Stimulated activated CD4-positive, alpha-beta T cell treated with anti-CD3 and anti-CD28 coated beads, Interleukin-1b, Interleukin-23, amount 100 ng/mL, for 1 hour (primary cell): Measurements from ENCODE around the gene QRFP.

ENCODE experiments used
- DNase-seq, 2 donors: peaks; one replicate each; pipeline ENCODE4 v3.0.0-alpha.2; 2020; ENCODE audit warnings: low read depth in 2 of 2

Gene QRFP, protein sequence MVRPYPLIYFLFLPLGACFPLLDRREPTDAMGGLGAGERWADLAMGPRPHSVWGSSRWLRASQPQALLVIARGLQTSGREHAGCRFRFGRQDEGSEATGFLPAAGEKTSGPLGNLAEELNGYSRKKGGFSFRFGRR

DNA sequence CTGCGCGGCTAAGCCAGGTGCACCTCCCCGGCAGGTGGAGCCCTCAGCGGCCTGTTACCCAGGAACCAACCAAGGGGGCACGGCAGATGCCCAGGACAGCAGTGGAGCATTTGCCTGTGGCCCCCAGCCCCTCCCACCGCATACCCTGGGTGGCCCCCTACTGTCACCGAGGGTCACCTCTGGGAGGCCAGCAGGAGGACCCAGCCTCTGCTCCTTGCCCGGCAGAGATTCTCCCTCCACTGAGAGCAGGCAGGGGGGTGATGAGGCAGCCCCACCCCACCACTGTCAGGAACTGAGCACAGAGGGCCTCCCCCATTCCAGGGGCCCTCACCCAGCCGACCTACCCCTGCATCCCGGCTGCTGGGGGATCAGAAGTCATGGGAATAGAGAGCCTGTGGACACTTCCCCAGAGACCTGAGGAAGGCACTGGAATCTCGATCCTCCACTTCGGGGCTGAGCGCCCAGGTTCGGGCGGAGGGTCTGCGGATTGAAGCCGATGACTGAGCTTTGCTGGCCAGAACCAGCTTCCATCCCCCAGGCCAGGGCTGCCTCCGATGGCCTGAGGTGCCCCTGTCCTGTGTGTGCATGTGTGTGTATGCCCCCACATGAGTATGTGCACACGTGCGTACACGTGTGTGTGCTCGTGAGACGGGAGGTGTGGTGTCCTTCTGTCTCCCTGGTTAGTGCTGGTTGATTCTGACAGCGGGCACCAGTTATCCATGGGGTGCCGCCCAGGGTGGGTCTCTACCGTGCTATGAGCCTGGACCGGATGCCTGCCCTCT lies at the start of gene QRFP:
QRFP (minus strand) TSS at position 580 of the 782 bp plus-strand sequence. CDS start 2,974 bp downstream, outside the sequence.
- DNase-seq, result no peak

DNA sequence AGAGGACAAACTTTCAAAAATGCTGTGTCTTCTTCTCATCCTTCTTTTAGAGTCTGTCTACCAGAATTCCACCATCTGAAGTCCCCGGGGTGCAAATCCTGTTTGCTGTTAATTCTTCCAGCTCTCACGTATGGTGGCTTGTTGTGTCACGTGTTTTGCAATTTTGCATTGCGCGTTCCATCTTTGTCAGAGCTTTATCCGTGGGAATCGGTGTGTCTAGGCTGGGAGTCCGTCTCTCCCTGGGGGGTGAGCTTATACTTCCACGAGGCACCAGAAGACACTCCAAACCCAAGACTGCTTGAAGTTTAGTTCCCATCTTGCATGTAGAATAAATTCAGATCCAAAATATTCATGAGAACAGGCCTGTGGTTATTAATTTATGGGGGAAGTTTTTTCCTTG lies 48.6 kb upstream of the QRFP start:
- DNase-seq, result no peak

DNA sequence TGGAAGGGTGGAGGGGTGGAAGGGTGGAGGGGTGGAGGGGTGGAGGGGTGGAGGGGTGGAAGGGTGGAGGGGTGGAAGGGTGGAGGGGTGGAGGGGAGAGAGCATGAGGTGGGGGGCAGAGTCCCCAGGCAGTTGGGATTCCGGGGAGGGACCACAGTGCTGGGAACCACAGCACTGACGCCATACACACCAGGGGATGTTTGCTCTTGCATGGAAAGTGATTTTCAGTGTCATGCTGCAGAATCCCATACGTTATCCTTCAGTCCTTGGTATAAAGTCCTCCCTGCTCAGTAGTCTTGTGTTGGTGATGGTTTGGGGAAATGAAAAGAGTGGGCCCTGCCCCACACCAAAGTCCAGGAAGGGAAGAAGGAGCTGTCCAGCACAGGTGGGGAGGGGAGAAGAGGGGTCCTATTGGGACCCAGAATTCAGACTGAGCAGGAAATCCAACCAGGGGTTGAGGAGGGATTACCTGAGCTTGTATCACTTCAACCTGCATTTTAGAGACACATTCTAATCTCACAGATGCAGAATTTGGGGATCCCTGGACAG lies 48.0 kb upstream of the QRFP start:
- no peak for DNase-seq

DNA sequence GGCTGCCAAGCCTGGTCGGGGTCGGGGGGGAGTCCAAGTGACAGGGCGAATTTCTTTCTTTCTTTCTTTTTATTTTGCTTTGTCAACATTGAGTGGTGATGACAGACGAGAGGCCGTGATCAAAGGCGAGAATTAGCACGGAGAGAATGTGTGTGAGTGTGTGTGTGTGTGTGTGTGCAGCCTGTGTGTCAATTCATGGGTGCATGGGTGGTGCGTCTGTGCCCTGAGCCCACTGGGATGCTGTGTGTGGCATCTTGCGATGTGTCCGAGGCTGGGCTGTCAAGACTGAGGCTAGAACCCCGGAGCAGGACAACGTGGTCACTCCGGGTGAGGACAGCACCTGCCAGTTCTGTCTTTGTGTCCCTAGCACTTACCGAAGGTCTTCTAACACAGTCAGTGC lies 47.2 kb upstream of the QRFP start:
- DNase-seq, result no peak

DNA sequence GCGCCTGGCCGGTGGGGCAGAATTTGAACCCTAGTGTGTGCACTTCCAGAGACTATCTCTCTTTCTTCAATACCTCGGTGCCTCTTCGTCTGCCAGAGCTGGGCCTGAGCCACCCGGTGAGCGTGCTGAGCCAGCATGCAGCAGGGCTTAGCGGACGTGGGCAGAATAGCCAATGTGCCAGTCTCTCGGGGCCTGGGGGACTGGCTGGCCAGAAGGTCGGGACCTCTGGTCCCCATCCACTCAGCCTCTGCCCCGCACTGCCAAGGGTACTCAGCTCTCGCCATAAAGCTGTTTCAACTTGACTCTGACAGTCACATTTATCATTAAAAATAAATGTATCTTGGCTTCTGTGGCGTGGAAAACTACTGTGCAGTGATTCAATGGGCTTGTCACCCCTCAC lies 46.6 kb upstream of the QRFP start:
- no peak for DNase-seq

DNA sequence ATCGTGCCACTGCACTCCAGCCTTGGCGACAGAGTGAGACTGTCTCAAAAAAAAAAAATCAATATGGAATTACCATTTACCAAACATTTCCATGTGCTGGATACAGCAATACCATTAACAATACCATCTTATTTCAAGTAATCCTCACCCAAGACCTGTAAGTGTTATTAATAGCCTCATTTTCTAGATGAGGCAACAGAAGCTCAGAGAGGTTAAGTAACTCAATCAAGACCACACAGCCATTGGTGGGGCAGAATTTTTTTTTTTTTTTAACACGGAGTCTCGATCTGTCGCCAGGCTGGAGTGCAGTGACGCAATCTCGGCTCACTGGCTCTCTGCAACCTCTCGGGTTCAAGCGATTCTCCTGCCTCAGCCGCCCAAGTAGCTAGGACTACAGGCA lies 46.1 kb upstream of the QRFP start:
- no peak for DNase-seq

DNA sequence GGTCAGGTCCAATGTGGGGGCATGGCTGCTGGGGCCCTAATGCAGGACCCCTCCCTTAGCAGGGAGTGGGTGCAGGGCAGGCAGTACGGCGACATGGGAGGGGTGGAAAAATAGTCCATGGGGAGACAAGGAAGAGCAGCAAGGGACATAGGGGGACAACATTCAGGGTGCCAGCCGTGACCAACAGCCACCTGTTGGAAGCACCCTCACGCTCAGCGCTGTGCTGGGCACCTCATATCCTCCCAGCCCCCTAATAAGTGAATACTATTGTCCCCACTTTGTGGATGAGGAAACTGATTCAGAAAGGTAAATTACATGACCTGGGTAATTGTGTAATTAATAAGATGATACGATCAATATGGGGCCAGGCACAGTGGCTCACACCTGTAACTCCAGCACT lies 45.5 kb upstream of the QRFP start:
- no peak for DNase-seq

DNA sequence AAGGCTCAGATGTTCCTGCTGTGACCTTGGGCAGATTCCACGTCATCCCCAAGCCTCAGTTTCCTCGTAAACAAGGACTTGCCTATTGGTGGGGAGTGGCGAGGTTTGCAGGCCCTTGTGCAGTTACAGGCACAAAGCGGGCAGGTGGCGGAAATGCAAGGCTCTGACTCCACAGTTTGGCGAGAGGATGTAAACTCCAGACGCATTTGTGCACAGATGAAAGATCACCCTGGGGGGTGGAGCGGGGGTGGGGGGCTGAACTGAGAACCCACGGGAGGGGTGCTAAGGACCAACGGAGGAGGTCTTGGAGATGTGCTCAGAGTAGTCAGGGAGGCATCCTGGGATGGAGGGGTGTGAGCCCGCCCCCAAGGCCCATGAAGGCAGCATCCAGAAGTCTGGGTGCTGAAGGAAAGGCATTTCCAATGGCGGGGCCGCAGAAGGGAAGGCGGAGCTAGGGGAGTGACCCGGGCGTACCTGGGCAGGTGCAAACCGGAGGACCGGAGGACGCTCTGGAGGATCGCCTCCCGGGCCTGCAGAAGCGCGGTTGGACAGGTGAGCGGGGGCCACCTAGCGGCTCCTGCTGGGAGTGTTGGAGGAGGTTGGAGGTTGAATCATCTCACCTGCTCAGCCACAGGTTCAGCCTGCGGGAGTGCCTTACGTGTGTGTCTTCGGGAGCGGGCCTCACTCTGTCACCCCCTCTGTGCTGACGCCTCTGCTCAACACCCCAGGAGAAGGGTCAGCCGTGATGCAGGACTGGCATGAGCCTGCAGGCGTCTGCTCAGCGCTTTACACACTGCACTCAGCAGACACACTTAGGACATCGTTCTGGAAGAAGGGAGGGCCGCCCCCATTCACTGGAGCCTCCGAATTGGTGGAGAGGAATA lies 44.3 kb upstream of the QRFP start:
- DNase-seq, result peak; percentile 32 to 61

DNA sequence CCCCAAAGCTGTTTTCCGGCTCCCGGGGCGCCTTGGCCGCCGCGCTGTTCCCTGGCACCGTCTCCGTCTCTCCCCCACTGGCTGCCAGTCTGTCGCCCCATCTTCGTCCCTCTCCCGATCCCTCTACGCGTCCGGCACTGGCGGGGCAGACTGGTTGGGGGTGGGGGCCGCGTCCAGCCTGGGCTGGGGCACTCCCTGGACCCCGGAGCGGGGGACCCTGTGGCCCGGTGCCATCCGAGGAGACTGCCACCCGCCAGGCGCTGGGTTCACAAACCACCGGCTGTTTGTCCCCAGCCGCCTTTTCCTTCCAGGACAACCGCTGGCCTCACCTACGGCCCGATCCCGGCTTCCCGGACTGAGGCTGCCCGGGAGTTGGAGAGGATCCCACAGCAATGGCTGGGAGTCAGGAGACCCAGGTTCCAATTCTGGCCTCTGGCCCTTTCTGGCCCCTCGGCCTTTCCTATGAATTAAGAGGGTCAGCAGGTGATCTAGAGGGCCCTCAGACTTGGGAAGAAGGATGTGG lies 43.5 kb upstream of the QRFP start:
- no peak for DNase-seq

DNA sequence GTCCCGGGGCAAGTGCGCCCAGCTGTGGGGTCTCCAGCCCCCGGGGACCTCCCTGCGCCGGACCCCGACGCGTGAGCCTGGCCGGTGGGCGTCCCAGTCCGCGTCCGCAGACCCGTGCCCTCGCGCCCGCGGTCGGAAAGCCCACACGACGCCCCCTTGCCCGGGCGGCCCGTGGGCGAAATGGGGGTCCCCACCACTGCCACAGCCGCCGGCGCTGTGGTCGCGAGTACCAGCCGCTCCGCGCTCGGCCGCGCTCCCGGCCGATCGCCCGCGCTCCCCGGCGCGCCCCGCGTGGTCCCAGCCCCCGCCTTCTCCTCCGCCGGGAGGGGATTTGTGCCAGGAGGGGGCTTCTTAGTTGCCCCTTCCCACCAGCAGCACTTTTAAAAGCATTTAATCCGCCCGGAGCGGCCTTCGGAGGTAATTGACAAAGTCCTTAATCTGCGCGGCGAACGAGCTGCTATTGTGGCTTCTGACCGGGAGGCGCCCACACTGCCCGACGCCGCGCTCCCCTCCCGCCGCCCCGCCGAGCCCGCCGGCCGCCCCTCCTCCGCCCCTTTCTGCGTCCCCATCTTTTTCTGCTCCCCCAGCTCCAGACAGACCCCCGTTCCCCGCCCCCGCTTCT lies 42.9 kb upstream of the QRFP start:
- no peak for DNase-seq

DNA sequence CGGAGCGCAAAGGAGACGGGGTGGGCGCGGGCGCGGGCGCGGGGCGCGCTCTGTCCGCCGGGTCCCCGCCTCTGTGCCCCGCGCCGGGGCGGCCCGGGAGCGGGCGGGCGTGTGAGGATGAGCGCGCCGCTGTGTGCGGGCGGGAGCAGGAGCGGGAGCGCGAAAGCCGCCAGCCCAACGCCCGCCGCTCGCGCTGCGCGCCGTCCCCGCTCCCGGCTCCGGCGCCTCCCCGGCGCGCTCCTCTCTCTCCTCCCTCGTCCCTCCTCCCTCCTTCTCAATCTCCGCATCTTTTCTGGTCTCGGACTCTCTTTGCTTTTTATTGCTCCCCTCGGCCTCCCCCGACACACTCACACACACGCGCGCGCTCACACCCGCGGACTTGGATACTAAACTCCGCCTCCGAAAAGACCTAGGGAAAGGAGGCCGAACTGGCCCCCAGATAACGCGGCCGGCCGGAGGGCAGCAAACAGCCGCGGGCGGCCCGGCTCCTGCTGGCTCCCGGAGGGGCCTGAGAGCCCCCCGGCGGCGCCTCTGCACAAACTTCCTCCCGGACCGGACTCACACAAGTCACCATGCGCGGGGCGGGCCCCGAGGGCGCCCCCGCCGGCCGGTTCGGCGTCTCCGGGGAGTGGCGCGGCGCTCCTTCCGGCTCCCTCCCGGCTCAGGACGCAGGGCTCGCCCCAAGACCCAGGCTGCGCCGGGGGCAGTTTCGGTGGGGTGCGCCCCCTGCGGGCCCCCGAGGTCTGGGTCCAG lies 42.2 kb upstream of the QRFP start, which contains the start of gene FIBCD1:
FIBCD1 (minus strand) TSS at position 596 of the 753 bp plus-strand sequence. CDS start 640 bp downstream, outside the sequence.
- no peak for DNase-seq

DNA sequence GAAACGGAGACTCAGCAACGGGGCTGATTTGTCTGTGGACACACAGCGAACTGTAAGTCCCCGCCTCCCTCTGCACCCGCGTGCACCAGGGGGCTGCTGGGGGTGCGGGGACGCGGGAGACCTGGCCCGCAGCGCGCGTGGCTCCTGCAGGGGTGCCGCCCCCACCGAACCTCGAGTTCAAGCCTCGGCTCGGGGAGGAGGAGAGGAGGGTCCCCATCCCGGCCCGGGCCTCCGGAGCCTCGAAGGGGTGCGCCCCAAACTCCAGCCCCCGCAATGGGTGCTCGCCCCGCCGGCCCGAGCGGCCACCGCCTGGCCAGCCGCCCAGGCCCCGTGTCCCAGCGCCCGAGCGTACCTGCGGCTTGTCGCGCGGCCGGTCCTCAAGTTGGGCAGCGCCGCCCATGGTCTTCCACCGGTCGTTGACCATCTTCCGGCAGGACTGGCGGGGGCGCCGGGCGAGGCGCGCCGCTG lies 41.6 kb upstream of the QRFP start:
- DNase-seq, result no peak

DNA sequence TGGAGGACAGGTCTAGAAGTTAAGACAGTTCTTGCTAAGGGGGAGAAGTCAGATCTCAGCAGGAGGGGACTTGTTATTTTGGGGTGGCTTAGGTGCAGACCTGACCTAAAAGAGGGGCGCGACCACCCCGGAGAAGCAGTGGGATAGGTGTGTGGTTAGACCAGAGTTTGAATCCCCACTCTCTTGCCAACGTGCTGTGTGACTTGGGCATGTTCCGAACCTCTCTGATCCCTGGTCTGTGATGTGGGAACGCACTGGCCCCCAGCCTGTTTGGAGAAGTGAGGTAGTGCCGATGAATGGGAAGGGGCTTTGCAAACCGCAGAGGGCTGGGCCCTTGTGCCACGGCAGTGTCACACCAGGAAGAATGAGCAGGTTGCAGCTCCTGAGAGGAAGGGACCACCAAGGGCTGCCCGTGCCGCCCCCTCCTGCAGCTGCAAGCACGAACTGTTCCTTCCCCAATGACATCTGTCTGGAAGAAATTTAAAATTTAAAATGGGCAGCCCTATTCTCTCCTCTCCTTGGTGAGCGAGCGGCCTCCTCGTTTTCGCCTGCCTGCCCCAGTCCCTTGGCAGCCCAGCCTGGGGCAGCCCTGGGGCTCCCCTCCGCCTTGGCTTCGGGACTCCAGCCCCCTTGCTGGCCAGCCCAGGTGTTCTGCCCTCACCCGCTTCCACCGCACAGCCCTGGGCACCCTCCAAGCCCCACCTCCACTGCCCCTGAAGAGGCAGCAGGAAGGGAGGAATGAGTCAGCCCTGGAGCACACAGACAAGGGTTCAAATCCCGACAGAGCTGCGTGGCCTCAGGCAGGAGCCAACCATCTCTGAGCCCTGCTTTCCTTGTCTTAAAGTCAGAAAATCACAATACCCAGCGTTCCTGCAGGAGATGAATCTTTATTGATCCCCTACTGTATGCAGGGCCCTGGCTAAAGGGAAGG lies 40.8 kb upstream of the QRFP start:
- DNase-seq, result no peak

DNA sequence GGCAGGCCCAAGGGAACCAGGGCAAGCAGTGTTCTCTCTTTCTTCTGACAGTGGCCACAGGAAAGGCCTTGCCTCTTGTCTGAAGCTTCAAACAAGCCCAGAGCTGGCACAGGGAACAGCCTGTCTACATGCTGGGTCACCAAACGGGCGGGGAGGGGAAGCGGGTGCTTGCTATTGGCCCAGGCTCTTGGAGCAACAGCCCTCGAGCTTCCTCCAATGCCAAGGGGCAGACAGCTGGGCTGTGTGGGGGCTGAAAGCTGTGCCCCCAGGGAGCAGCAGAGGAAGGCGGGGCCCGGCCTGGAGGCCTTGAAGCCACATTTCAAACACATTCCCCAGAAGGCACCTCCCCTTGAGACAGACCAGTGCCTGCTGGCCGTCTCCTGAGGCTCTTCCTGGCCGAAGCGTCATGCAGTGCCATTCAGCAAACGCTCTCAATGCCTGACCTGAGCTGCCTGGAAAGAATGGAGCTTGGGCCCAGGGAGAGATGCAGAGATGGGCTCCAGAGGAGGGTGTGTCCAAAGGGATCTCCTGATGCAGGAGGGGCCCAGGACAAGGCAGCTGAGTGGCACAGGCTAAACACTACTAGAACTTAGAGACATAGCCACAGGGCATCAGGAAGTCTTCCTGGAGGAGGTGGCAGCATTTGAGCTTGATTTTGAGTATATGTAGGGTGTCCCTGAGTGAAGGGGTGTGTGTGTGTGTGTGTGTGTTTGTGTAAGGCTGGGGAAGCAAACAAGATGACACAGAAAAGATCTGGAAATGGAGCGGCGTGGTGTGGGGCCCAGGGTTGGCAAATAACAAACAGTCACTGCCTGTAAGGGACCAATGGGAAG lies 39.9 kb upstream of the QRFP start:
- DNase-seq, result no peak

DNA sequence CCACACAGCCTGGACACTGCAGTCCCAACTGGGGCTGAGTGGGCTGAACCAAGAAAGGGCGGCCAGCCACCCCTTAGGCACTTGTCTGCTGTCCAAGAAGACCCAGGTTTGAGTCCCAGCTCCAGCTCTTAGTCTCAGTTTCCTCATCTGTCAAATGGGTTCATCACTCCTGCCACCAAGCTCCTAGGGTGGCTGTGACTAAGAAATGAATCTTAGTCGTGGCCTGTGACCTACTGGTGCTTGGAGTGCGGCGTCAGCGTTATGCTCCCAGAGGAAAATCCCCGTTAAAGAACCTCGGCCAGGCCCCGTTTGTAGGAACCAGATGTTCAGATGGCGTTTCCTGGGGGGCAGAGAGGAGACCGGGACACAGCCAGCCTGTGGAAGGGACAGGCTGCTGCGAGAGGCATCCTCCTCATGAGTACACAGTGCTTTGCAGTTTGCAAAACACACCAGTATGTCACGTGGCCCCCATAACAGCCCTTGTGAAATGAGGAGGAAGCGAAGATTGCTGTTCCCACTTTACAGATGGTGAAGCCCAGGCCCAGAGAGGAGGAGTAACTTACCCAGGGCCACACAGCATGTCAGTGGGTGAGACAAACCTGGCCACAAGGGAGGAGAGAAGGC lies 39.1 kb upstream of the QRFP start:
- DNase-seq, result no peak

DNA sequence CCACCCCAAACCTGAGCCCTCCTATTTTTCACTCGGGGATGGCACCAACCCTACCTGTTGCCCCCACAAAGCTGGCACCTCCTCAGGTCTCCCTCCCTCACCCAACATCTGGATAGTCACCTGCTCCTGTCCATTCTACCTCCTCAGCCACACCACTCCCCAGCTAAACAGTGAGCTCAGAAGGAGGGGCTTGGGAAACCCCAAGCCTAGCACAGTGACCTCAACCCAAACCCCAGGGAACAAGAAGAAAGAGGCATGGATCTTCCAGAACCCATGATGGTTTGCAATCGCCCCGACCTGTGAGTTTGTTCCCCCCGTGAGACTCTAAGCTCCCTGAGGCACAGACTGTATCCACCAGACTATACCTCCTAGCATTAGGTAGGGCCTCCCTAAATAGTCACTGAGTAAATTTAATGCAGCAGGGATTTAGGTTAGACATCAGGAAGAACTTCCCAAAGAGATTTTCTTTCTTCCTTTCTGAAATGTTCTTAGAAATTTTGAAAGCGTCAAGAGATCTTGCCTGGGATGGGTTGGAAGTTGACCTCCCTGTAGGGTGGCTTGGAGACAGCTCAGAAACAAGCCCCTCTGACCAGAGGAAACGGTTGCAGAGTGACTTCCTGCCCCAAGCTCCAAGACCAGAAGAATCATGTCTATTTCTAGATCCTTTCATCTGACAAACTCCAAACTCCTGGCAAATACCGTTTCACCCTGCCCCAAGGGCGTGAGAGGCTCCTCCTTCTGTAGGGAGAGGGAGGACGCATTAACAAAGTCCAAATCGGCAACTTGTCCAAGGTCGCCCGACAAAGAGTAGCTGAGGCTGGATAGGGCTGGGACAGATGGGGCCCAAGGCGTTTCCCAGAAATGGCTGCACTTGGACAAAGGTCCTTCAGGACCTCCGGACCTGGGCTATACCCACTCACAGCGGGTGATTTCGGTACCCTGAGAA lies 38.4 kb upstream of the QRFP start:
- no peak for DNase-seq

DNA sequence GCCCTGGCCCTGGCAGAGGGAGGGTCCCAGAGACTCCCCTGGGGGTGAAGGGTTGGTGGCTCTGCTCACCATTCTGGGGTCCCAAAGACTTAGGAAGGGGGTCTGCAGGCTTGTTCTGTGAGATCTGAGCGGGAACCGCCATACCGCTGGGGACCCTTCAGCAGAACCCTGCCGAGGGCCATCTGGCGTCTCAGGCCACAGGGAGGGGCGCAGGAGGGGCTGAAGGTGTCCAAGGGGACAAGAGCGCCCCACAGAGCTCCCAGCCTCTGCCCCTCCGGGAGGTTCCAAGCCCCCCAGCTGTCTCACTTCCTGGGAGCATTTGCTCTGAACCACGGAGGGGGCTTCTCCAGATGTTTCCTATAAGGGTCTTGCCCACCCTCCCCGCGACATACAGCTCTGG lies 37.6 kb upstream of the QRFP start:
- DNase-seq, result no peak
